ENCODE measurements around the gene GNAI1. TPM values are rescaled to one million over a fixed set of nuclear protein-coding genes. Genes with fewer than 3 reads are reported as not detected.

The GNAI1 gene
- total and polyA plus RNA-seq, 5 donors from 2014 or later, result 0.27 to 1.6 (median 1.1) TPM; not detected in 1

DNA sequence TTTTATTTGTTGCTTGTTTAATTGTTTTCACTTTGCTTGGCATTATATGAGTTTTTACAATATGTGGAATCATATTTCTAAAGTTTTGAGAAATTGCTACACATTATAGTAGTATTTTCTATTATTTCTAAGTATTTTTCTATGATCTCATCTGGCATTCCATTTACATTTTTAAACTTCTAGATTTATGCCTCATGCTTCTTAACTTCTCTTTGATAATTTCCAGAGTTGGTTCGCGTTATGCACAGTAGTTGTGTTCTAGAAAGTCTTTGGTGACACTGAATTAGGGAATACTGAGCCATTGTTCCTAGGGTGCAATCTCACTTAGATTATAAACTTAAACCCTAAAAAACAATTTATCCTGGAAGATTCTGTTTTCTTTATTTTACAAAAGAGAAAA is 129.2 kb downstream of the GNAI1 start:
- no peak overlapping the region for H3K4me3 ChIP-seq (ENCODE audit: low read depth, low read length)
- peaks cover 0 to 5% (median 2%) of the 10 kb centered on the region in 7 donors for H3K9me3 Mint-ChIP-seq
- DNase-seq (no peak), ATAC-seq (ENCODE audit: low read depth in 2 of 2) (no peak)
- no peak overlapping the region for H3K27ac Mint-ChIP-seq
- no peak overlapping the region for H3K4me3 Mint-ChIP-seq
- no peak overlapping the region for H3K27ac ChIP-seq (ENCODE audit: insufficient read depth, low read length, poor library complexity, severe bottlenecking)
- H3K9me3 ChIP-seq (ENCODE audit: control insufficient read depth in 2 of 2, low read length in 2 of 2), result no peaks in the 10 kb centered on the region
- H3K27me3 ChIP-seq (ENCODE audit: control insufficient read depth, insufficient read depth, low read length), result no peaks in the 10 kb centered on the region
- no peaks in the 10 kb centered on the region for H3K4me1 Mint-ChIP-seq
- H3K36me3 ChIP-seq (ENCODE audit: control insufficient read depth, insufficient read depth, low read length), result no peaks in the 10 kb centered on the region
- H3K4me1 ChIP-seq (ENCODE audit: control insufficient read depth, insufficient read depth, low read length, poor library complexity, severe bottlenecking), result no peaks in the 10 kb centered on the region
- no peaks in the 10 kb centered on the region for H3K27me3 Mint-ChIP-seq
- H3K36me3 Mint-ChIP-seq, result no peaks in the 10 kb centered on the region

GRCh38 chr7:80264769-80265495 is 130.3 kb downstream of the GNAI1 start:
- Histone ChIP-seq H3K9me3 (ENCODE audit: control insufficient read depth in 2 of 2, low read length in 2 of 2) (no peaks in the 10 kb centered on the region), H3K4me3 (ENCODE audit: low read depth, low read length) (no peak overlapping the region), H3K27ac (ENCODE audit: insufficient read depth, low read length, poor library complexity, severe bottlenecking) (no peak overlapping the region), H3K27me3 (ENCODE audit: control insufficient read depth, insufficient read depth, low read length) (no peaks in the 10 kb centered on the region), H3K4me1 (ENCODE audit: control insufficient read depth, insufficient read depth, low read length, poor library complexity, severe bottlenecking) (no peaks in the 10 kb centered on the region), H3K36me3 (ENCODE audit: control insufficient read depth, insufficient read depth, low read length) (no peaks in the 10 kb centered on the region)
- Mint-ChIP-seq H3K36me3 (no peaks in the 10 kb centered on the region), H3K4me3 (no peak overlapping the region), H3K9me3 (peaks cover 0 to 5% (median 3%) of the 10 kb centered on the region in 7 donors), H3K27ac (no peak overlapping the region), H3K4me1 (no peaks in the 10 kb centered on the region), H3K27me3 (no peaks in the 10 kb centered on the region)
- DNase-seq, result no peak
- no peak for ATAC-seq (ENCODE audit: low read depth in 2 of 2)

DNA sequence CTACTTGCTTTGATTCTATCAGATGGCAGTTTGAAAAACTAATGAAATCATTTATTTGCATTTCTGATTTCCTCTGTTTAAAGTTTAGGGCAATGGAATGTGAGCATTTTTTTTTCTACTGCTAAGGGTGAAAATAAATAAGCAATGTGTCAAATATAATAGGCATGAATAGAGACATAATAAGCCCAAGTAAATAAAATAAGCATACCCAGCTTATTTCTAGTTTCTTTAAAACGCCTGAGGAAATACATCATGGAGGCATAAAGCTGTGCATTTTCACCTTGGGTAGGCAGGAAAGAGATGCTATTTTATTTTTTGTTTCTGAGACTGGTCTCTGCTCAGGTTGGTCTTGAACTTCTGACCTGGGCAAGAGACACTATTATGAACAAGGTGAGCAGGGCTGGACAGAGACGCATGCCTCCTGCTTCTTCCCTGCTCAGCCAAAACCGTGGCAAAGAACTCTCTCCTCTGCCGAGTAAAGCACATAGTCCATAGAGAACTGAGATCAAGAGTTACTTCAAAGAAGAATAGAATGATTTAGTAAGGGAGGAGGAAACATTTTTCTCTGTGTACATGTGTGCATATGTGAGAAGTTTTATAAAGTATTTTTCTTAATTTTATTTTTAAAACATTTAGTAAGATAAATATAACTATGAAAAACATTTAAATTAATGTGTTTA is 138.1 kb downstream of the GNAI1 start:
- no peaks in the 10 kb centered on the region for H3K27me3 ChIP-seq (ENCODE audit: control insufficient read depth, insufficient read depth, low read length)
- no peak overlapping the region for H3K4me3 ChIP-seq (ENCODE audit: low read depth, low read length)
- peaks cover 0 to 15% (median 5%) of the 10 kb centered on the region in 7 donors for H3K9me3 Mint-ChIP-seq
- no peak overlapping the region for H3K4me3 Mint-ChIP-seq
- no peak overlapping the region for H3K27ac Mint-ChIP-seq
- no peaks in the 10 kb centered on the region for H3K4me1 ChIP-seq (ENCODE audit: control insufficient read depth, insufficient read depth, low read length, poor library complexity, severe bottlenecking)
- ATAC-seq (ENCODE audit: low read depth in 2 of 2) (no peak), DNase-seq (no peak)
- H3K27ac ChIP-seq (ENCODE audit: insufficient read depth, low read length, poor library complexity, severe bottlenecking), result no peak overlapping the region
- no peaks in the 10 kb centered on the region for H3K9me3 ChIP-seq (ENCODE audit: control insufficient read depth in 2 of 2, low read length in 2 of 2)
- no peaks in the 10 kb centered on the region for H3K36me3 ChIP-seq (ENCODE audit: control insufficient read depth, insufficient read depth, low read length)
- H3K27me3 Mint-ChIP-seq, result no peaks in the 10 kb centered on the region
- H3K36me3 Mint-ChIP-seq, result no peaks in the 10 kb centered on the region
- H3K4me1 Mint-ChIP-seq, result no peaks in the 10 kb centered on the region

DNA sequence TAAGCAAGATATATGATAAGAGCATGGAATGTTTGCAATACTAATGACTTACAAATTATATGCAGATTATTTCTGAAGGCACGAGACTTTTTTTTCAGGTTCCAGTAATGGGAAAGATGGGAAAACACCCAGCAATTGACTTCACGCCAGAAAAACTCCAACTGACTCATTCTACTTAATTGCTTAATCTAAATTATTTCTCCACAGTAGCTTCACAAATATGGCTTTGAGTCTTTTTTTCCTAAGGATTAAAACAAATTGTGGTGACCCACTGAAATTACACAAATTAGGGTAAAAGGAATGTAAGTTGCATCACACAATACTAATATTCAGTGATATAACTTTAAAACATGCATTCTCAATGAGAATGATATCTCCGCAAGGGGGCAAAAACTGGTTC is 138.7 kb downstream of the GNAI1 start:
- Mint-ChIP-seq H3K27ac (no peak overlapping the region), H3K4me3 (no peak overlapping the region), H3K36me3 (no peaks in the 10 kb centered on the region), H3K4me1 (no peaks in the 10 kb centered on the region), H3K27me3 (no peaks in the 10 kb centered on the region), H3K9me3 (peaks cover 0 to 15% (median 5%) of the 10 kb centered on the region in 7 donors)
- H3K27ac ChIP-seq (ENCODE audit: insufficient read depth, low read length, poor library complexity, severe bottlenecking), result no peak overlapping the region
- DNase-seq (no peak), ATAC-seq (ENCODE audit: low read depth in 2 of 2) (no peak)
- no peaks in the 10 kb centered on the region for H3K9me3 ChIP-seq (ENCODE audit: control insufficient read depth in 2 of 2, low read length in 2 of 2)
- H3K27me3 ChIP-seq (ENCODE audit: control insufficient read depth, insufficient read depth, low read length), result no peaks in the 10 kb centered on the region
- no peaks in the 10 kb centered on the region for H3K4me1 ChIP-seq (ENCODE audit: control insufficient read depth, insufficient read depth, low read length, poor library complexity, severe bottlenecking)
- H3K36me3 ChIP-seq (ENCODE audit: control insufficient read depth, insufficient read depth, low read length), result no peaks in the 10 kb centered on the region
- no peak overlapping the region for H3K4me3 ChIP-seq (ENCODE audit: low read depth, low read length)

GRCh38 chr7:80275192-80275605 is 140.6 kb downstream of the GNAI1 start:
- Mint-ChIP-seq H3K27ac (no peak overlapping the region), H3K4me3 (no peak overlapping the region), H3K9me3 (peaks cover 0 to 15% (median 2%) of the 10 kb centered on the region in 7 donors), H3K4me1 (no peaks in the 10 kb centered on the region), H3K36me3 (no peaks in the 10 kb centered on the region), H3K27me3 (no peaks in the 10 kb centered on the region)
- no peaks in the 10 kb centered on the region for H3K9me3 ChIP-seq (ENCODE audit: control insufficient read depth in 2 of 2, low read length in 2 of 2)
- no peak overlapping the region for H3K27ac ChIP-seq (ENCODE audit: insufficient read depth, low read length, poor library complexity, severe bottlenecking)
- ATAC-seq (ENCODE audit: low read depth in 2 of 2) (no peak), DNase-seq (no peak)
- no peaks in the 10 kb centered on the region for H3K36me3 ChIP-seq (ENCODE audit: control insufficient read depth, insufficient read depth, low read length)
- no peaks in the 10 kb centered on the region for H3K4me1 ChIP-seq (ENCODE audit: control insufficient read depth, insufficient read depth, low read length, poor library complexity, severe bottlenecking)
- no peaks in the 10 kb centered on the region for H3K27me3 ChIP-seq (ENCODE audit: control insufficient read depth, insufficient read depth, low read length)
- H3K4me3 ChIP-seq (ENCODE audit: low read depth, low read length), result no peak overlapping the region
